ENCODE measurements around the gene GNAO1.

DNA sequence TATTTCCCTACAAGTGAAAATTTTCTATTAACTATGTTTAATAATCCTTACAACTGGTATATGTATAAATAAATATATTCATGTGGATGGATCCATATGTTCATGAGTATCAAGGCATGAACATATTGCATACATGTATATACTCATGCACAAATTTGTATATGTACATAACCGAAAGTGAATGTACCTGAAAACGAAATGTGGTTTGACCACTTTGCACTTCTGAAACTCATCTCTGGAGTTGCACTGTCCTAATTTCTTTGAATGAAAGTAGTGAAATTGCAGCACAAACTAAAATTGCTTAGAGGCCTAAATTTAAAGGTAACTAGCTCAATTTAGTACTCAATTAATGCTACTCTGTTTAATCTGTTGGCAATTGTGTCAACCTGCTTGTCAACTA is 27.4 kb upstream of the GNAO1 start:
- TF ChIP-seq ZNF8 (CRISPR knock-in tag; IDR thresholded peaks at IDR 0.05), result no peak
- TF ChIP-seq ISL1 (CRISPR knock-in tag; IDR thresholded peaks at IDR 0.05), result no peak
- TF ChIP-seq GLIS3 (CRISPR knock-in tag; IDR thresholded peaks at IDR 0.05), result no peak
- no peak for TF ChIP-seq SNAI2 (CRISPR knock-in tag; IDR thresholded peaks at IDR 0.05)
- TF ChIP-seq PPARA (CRISPR knock-in tag; IDR thresholded peaks at IDR 0.05; ENCODE audit: borderline replicate concordance), result no peak
- TF ChIP-seq ZFP3 (CRISPR knock-in tag; IDR thresholded peaks at IDR 0.05), result no peak
- TF ChIP-seq, protein P1, sequence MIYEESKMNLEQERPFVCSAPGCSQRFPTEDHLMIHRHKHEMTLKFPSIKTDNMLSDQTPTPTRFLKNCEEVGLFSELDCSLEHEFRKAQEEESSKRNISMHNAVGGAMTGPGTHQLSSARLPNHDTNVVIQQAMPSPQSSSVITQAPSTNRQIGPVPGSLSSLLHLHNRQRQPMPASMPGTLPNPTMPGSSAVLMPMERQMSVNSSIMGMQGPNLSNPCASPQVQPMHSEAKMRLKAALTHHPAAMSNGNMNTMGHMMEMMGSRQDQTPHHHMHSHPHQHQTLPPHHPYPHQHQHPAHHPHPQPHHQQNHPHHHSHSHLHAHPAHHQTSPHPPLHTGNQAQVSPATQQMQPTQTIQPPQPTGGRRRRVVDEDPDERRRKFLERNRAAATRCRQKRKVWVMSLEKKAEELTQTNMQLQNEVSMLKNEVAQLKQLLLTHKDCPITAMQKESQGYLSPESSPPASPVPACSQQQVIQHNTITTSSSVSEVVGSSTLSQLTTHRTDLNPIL (CRISPR knock-in tag; IDR thresholded peaks at IDR 0.05; ENCODE audit: low read depth), result no peak
- TF ChIP-seq, protein P2, sequence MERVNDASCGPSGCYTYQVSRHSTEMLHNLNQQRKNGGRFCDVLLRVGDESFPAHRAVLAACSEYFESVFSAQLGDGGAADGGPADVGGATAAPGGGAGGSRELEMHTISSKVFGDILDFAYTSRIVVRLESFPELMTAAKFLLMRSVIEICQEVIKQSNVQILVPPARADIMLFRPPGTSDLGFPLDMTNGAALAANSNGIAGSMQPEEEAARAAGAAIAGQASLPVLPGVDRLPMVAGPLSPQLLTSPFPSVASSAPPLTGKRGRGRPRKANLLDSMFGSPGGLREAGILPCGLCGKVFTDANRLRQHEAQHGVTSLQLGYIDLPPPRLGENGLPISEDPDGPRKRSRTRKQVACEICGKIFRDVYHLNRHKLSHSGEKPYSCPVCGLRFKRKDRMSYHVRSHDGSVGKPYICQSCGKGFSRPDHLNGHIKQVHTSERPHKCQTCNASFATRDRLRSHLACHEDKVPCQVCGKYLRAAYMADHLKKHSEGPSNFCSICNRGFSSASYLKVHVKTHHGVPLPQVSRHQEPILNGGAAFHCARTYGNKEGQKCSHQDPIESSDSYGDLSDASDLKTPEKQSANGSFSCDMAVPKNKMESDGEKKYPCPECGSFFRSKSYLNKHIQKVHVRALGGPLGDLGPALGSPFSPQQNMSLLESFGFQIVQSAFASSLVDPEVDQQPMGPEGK (CRISPR knock-in tag; IDR thresholded peaks at IDR 0.05; ENCODE audit: borderline replicate concordance), result no peak
